ENCODE results near the gene OR11A1.

GRCh38 chr6:29501106-29501505 lies 44.2 kb upstream of the OR11A1 start:
- no peak for TF ChIP-seq CTCF (IDR thresholded peaks at IDR 0.05)
- TF ChIP-seq TCF12 (IDR thresholded peaks at IDR 0.05), result no peak
- no peak for TF ChIP-seq USF2 (IDR thresholded peaks at IDR 0.05; ENCODE audit: borderline replicate concordance, low read depth, low read length)
- TF ChIP-seq RFX5 (IDR thresholded peaks at IDR 0.05; ENCODE audit: low read length), result no peak
- no peak for TF ChIP-seq EZH2phosphoT487 (IDR thresholded peaks at IDR 0.05; ENCODE audit: borderline replicate concordance, low read depth)
- no peak for TF ChIP-seq TAF1 (IDR thresholded peaks at IDR 0.05; ENCODE audit: borderline replicate concordance, low read depth, low read length)
- no peak for TF ChIP-seq YY1 (IDR thresholded peaks at IDR 0.05; ENCODE audit: low read depth)
- no peak for TF ChIP-seq SIN3A (IDR thresholded peaks at IDR 0.05; ENCODE audit: borderline replicate concordance, low read depth, low read length)
- no peak for TF ChIP-seq POLR2AphosphoS5 (IDR thresholded peaks at IDR 0.05; ENCODE audit: low read depth, low read length)
- no peak for TF ChIP-seq PBX3 (IDR thresholded peaks at IDR 0.05)
- no peak for TF ChIP-seq CHD2 (IDR thresholded peaks at IDR 0.05; ENCODE audit: low read length, partially characterized antibody)
- TF ChIP-seq GABPA (IDR thresholded peaks at IDR 0.05; ENCODE audit: low read depth), result no peak
- no peak for TF ChIP-seq REST (IDR thresholded peaks at IDR 0.05; ENCODE audit: low read depth, low read length)

Data from SK-N-SH (cell line).